HFFc6 (cell line): ENCODE results near the gene SEPTIN5. TPM values are rescaled to one million over a fixed set of nuclear protein-coding genes. Genes with fewer than 3 reads are reported as not detected.

Experiments used
- DNase-seq: peaks from one replicate; pipeline ENCODE4 v3.0.0-alpha.2; 2018
- H3K27ac Mint-ChIP-seq: 2 replicates; pipeline ENCODE4 v1.8.0; 2020; ENCODE audit warnings: mild to moderate bottlenecking, mixed read lengths
- H3K27me3 Mint-ChIP-seq: 2 replicates; pipeline ENCODE4 v1.8.0; 2021; ENCODE audit warnings: mild to moderate bottlenecking, moderate library complexity, mixed read lengths; ENCODE audit not compliant: insufficient read depth
- H3K36me3 Mint-ChIP-seq: 2 replicates; pipeline ENCODE4 v1.8.0; 2021; ENCODE audit warnings: low read depth, mixed read lengths
- H3K4me1 Mint-ChIP-seq: 2 replicates; pipeline ENCODE4 v1.8.0; 2020; ENCODE audit warnings: low read depth, mixed read lengths
- H3K4me3 Mint-ChIP-seq: 2 replicates; pipeline ENCODE4 v1.8.0; 2020; ENCODE audit warnings: mild to moderate bottlenecking, moderate library complexity, mixed read lengths
- H3K9me3 Mint-ChIP-seq: 2 replicates; pipeline ENCODE4 v1.8.0; 2020; ENCODE audit warnings: mild to moderate bottlenecking, mixed read lengths
- CTCF ChIP-seq: fragments of 200-600 bp; sonication (generic); IDR thresholded peaks from 2 replicates; pipeline ENCODE4 v1.5.0; 2021; ENCODE audit warnings: antibody characterized with exemption, mild to moderate bottlenecking
- total RNA-seq, 6 experiments: library from RNA; stranded (reverse); fragmentation: NEBNext Ultra II Directional; extraction: Animal tissue kit (Norgen Biotek cat#: 25700); gene quantifications; 2 replicates in 1 of 6; 3 replicates in 5 of 6; pipeline ENCODE4 v1.2.3, GENCODE V29; 2021

SEPTIN5 gene
- total RNA-seq, 6 experiments from 2014 or later: 4.9 to 13.7 (median 6.5) TPM

DNA sequence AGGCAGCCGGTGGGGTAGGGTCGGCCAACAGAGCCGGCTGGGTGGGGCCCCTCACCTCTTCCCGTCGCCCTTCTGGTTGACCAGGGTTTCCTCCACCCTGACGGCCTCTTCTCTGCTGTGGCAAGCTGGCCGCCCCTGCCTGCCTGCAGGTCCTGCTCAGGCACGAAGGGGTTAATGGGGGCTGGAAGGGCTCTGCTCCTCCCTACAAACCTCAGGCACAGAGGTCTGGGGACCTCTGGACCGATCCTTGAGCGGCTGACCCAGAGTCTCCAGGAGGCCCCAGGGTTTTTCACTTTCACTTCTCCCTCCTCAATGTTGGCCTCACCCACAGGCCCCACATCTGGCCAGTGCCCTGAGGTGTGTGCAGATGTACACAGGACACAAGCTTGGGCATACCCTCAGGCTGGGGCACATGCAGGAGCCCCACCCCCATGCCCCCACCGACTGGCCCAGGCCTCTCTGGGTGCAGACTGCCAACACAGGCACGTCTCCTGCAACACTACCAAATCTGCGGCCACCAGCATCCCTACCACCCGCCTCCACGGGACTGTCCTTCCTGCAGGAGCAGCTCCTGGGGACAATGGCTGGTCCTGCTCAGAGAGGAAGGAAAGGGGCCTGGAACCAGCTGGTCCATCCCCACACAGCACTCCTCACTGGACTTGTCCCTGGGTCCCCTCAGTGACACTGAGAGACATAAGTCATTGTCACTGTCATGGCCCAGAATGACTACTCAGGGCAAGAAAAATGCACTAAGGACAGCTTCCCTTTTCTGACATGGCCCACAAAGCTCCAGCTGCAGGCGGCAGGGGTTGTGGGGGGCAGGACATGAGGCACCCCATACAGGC is 43.1 kb downstream of the SEPTIN5 start:
- Mint-ChIP-seq H3K9me3 (no peaks in the 10 kb centered on the region), H3K4me1 (peaks cover 12% of the 10 kb centered on the region), H3K27ac (no peak overlapping the region), H3K27me3 (peaks cover 52% of the 10 kb centered on the region), H3K36me3 (no peaks in the 10 kb centered on the region; the same call in 1 of the 2 replicates), H3K4me3 (no peak overlapping the region)
- no peak for TF ChIP-seq CTCF
- no peak for DNase-seq

DNA sequence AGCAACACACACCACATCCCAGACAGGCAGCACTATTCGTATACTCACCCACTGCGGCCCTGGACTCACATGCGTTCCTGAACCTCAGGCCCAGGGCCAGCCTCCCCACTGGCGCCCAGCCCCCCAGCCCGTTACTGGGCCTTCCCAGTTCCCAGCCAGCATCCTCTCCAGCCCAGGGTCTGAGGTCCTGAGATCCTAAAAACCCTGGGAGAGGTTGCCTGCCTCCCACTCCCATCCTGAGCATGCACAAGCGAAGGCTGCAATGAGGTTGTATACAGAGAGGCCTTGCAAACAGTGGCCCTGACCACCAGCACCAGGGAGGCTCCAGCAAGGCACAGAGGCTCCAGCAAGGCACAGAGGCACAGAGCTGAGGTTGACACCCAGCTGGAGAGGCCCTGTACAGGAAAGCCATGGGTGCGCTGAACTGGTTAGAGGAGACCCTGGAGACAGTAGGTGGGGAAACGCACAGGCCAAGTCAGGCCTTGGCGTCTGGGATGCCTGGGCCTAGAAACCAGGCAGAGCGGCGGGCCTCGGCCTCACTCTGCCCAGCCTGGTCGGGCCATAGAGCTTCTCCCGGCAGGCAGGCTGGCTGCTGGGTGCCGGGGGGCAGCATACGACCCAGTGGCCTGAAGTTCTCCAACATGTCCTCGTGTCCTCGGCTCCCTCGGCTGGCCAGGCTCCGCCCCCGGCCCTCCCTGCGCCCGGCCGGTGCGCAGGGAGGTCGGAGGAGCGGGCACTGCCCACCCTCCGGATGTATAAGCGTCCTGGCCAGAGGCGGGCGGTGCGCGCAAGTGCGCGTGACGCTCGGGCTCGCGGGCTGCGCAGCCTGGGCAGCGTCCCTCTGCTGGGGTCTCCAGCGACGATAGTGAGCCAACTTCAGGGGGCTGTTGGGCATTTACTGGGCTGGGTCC is 43.9 kb downstream of the SEPTIN5 start:
- no peaks in the 10 kb centered on the region for H3K9me3 Mint-ChIP-seq
- TF ChIP-seq CTCF: no peak
- H3K27me3 Mint-ChIP-seq: peaks cover 51% of the 10 kb centered on the region
- H3K4me3 Mint-ChIP-seq: no peak overlapping the region
- H3K36me3 Mint-ChIP-seq: no peaks in the 10 kb centered on the region; the same call in 1 of the 2 replicates
- H3K27ac Mint-ChIP-seq: no peak overlapping the region
- H3K4me1 Mint-ChIP-seq: peaks cover 12% of the 10 kb centered on the region
- DNase-seq: no peak

GRCh38 chr22:19758896-19759426 is 44.7 kb downstream of the SEPTIN5 start:
- Mint-ChIP-seq H3K9me3 (no peaks in the 10 kb centered on the region), H3K4me1 (peaks cover 12% of the 10 kb centered on the region), H3K36me3 (no peaks in the 10 kb centered on the region; the same call in 1 of the 2 replicates), H3K27me3 (peaks cover 45% of the 10 kb centered on the region), H3K4me3 (no peak overlapping the region), H3K27ac (no peak overlapping the region)
- no peak for TF ChIP-seq CTCF
- no peak for DNase-seq

- no peaks in the 10 kb centered on the region for H3K9me3 Mint-ChIP-seq
- H3K27ac Mint-ChIP-seq: no peak overlapping the region
- no peak for TF ChIP-seq CTCF
- peak overlapping the region; percentile 87 for H3K4me3 Mint-ChIP-seq
- peaks cover 39% of the 10 kb centered on the region for H3K27me3 Mint-ChIP-seq
- DNase-seq: no peak
- H3K36me3 Mint-ChIP-seq: no peaks in the 10 kb centered on the region; the same call in 1 of the 2 replicates
- H3K4me1 Mint-ChIP-seq: peaks cover 12% of the 10 kb centered on the region
Observed at GRCh38 chr22:19759427-19760057, 45.2 kb downstream of the SEPTIN5 start.
